ENCODE results near the gene TAF4. TPM values are rescaled to one million over a fixed set of nuclear protein-coding genes. Genes with fewer than 3 reads are reported as not detected.

TAF4 gene
- total and polyA plus RNA-seq, 2 of the 13 experiments (the other 11 are each of a cell fraction or from before 2014, with no cell fraction given): 5.9 to 12.0 TPM

- FAIRE-seq (peak; percentile 47), DNase-seq (ENCODE audit: low spot score) (peak; percentile 51), ATAC-seq (peak; percentile 46)
- peaks cover 69 to 97% of the 10 kb centered on the region in 2 experiments for H3K36me3 ChIP-seq (replicated peaks in 1 of 2; ENCODE audit: control insufficient read depth in 1 of 2, insufficient read depth in 2 of 2, low read length in 2 of 2)
- ChIA-PET POLR2A (interaction anchor here (1.8 kb wide), 1 partner anchor 64 kb away, joined by 5 read pairs; no protein-coding TSS in a partner anchor), CTCF (ENCODE audit: low intra/inter-chr PET ratio, low total read pairs) (no interaction called here)
- no peak overlapping the region for H3K4me3 ChIP-seq (replicated peaks in 1 of 3; ENCODE audit: insufficient read depth in 1 of 3, low read depth in 2 of 3, low read length in 3 of 3)
- H2AFZ ChIP-seq (ENCODE audit: low read length): no peak overlapping the region
- no peaks in the 10 kb centered on the region for H4K20me1 ChIP-seq (ENCODE audit: insufficient read depth, low read length)
- H3K9me3 ChIP-seq (ENCODE audit: low read length): no peaks in the 10 kb centered on the region
- no peak overlapping the region for H3K9ac ChIP-seq (ENCODE audit: insufficient read depth, low read depth, low read length)
- no peak overlapping the region for H3K4me2 ChIP-seq (ENCODE audit: low read depth, low read length)
- in situ Hi-C loops (cut with HindIII; ENCODE audit: extremely low pct_ligation_motif_present, low pct_unique_long_range_greater_than_20kb) (no loop called here), intact Hi-C loops (cut with micrococcal nuclease; ENCODE audit: unreplicated experiment) (no loop called here)
- H3K4me1 ChIP-seq (ENCODE audit: insufficient read depth, low read length): peaks cover 25% of the 10 kb centered on the region
- no peaks in the 10 kb centered on the region for H3K79me2 ChIP-seq (ENCODE audit: insufficient read depth, low read length)
- 63% methylated on average over 18 of the region's 18 CpGs for WGBS (ENCODE audit: low lambda C conversion rate)
- BruUV-seq (replicated peaks): no TSS peak
- H3K27ac ChIP-seq (ENCODE audit: extremely low read length, insufficient read depth, low read length): peak overlapping the region; percentile 58
- H3K27me3 ChIP-seq (ENCODE audit: control insufficient read depth in 1 of 2, insufficient read depth in 2 of 2, low read length in 2 of 2): no peaks in the 10 kb centered on the region
- 0 out of 2 replicates have a peak, but pooled peaks have one; percentile 45 for TF ChIP-seq ZNF563 (CRISPR knock-in tag; IDR thresholded peaks at IDR 0.05)
- peak; percentile 26 for TF ChIP-seq SRSF1 (optimal IDR thresholded peaks at IDR 0.05; ENCODE audit: low read depth, low read length)
- peak; percentile 51; the same call in 1 of the 2 replicates for TF ChIP-seq ARID4A (CRISPR knock-in tag; IDR thresholded peaks at IDR 0.05; ENCODE audit: borderline replicate concordance)
- TF ChIP-seq ZBTB43 (CRISPR knock-in tag; conservative IDR thresholded peaks at IDR 0.05): 0 out of 2 replicates have a peak, but pooled peaks have one; percentile 47
- TF ChIP-seq ZNF274 (CRISPR knock-in tag; IDR thresholded peaks at IDR 0.05): no peak
- TF ChIP-seq MAFF (IDR thresholded peaks at IDR 0.05; ENCODE audit: low read depth, low read length): peak; percentile 31; the same call in 1 of the 2 replicates
- peak; percentile 99 for TF ChIP-seq ZBTB4 (CRISPR knock-in tag; IDR thresholded peaks at IDR 0.05; ENCODE audit: borderline replicate concordance)
- TF ChIP-seq HNF4G (IDR thresholded peaks at IDR 0.05; ENCODE audit: borderline replicate concordance, low read depth, low read length): peak; percentile 64
- no peak; the same call in 1 of the 2 replicates for TF ChIP-seq HNF4G (CRISPR knock-in tag; IDR thresholded peaks at IDR 0.05; ENCODE audit: borderline replicate concordance, low read depth)
- 0 out of 2 replicates have a peak, but pooled peaks have one; percentile 40 for TF ChIP-seq ZNF574 (CRISPR knock-in tag; IDR thresholded peaks at IDR 0.05)
These were observed 62.7 kb downstream of the TAF4 start for GRCh38 chr20:62002882-62003480.

Measured in HepG2 (cell line).